AG08396 (cell line): ENCODE measurements around the gene RHBDL1.
"Not testable (repeated sequence)": the region's sequence is repeated elsewhere in the genome, so short reads cannot be mapped to it uniquely, and the experiment has no call there.

Source experiments
- DNase-seq: peaks from one replicate; pipeline ENCODE4 v3.0.0; 2012; ENCODE audit warnings: low spot score, mixed read lengths

Gene RHBDL1

DNA sequence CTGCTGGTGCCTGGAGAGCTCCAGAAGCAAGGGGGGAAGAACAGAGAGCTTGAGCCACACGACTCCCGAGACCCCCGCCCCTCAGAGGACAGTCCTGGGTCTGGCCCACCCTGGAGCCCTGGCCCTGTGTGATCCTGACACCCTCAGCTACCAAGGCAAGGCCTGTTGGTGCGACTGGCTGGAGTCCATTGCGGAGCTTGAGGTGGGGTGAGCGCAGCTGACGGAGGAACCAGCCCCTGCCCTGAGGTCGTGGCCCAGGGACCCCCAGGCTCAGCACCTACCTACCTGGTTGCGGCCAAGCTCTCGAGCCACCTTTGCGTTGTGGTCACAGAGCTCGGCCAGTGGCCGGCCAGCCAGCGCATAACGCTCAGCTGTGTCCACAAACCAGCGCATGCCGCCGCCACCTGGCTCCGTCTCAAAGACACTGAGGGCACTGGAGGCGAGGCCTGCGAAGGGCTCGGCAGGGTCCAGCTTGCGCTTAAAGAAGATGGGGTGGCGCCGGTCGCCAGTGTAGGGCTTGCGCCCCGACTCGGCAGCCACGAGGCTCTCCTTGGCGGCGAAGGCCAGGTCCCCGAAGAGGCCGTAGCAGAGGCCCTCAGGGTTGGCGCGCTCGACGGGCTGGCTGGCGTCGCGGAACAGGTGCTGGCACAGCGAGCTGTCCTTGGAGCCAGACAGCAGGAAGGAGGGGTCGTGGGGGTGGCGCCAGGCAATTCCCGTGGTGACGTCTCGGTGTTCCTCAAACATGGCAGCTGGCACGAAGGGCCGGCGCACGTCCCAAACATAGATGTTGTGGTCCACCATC is 11.2 kb downstream of the RHBDL1 start:
- DNase-seq = no peak

GRCh38 chr16:687499-687898 is 12.0 kb downstream of the RHBDL1 start:
- DNase-seq = no peak

GRCh38 chr16:689175-689897 is 13.9 kb downstream of the RHBDL1 start:
- DNase-seq = no peak

DNA sequence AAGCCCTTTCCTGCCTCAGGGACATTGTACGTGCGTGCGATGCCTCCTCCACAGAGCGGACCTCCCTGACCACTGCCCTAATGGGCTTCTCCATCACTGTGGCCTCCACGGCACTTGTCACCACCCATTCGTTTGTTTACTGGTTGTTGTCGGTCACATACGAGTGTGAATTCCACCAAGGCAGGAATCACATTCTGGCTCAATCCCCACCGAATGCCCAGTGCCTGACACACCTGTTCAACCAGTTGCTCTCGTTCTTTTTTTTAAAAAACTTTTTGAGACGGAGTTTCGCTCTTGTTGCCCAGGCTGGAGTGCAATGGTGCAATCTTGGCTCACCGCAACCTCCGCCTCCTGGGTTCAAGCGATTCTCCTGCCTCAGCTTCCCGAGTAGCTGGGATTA is 15.8 kb downstream of the RHBDL1 start:
- DNase-seq = not testable (repeated sequence)

- no peak for DNase-seq
These were observed 17.1 kb downstream of the RHBDL1 start for GRCh38 chr16:692356-693108.

- DNase-seq = no peak
These were observed 17.9 kb downstream of the RHBDL1 start for GRCh38 chr16:693364-693763.

DNA sequence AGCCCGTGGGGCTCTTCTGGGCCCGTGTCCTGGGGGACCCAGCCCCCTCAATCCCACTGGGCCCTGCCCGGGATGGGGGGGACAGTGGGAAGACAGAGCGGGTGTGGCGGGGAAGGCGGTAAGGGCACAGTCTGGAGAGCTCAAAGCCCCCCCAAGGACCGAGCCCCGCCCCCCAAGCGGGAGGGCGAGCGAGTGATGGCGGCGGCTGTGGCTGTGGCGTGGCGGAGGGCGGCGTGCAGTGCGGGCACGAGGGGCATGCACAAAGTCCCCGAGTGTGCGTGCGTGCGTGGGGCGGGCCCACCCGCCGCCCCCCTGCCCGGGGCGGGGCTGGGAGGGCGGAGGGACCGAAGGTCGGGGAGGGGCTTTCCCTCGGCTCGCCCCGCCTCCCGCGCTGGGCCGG is 18.3 kb downstream of the RHBDL1 start:
- DNase-seq = no peak

DNA sequence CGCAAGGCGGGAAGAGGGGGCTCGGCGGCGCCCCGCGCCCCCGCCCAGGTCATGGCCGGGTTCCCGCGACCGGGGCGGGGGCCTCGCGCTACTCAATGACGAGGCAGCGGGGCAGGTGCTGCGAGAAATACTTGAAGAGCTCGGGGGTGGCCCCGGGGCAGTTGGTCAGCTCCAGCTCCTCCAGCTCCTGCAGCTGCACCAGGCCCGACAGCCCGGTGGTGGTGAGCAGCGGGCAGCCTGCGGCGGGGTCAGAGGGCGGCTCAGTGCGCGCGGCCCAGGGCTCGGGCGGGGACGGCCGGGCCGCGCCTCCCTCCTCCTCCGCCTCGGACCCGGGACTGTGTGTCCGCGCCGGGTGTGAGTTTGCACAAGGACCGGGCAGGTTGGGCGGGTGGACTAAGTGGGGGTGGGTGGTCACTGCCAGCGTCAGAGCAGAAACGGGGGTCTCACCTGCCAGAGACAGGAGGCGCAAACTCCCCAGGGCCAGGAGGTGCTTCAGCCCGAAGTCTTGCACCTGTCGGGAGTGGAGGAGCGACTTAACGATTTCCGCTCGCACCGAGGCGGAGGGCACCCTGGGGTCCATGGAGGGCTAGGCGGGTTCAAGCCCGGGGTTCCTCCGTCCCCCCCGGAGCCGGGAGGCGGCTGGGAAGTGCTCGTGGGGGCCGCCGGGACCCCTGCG is 18.9 kb downstream of the RHBDL1 start:
- no peak for DNase-seq

GRCh38 chr16:694863-695354 is 19.4 kb downstream of the RHBDL1 start:
- DNase-seq = no peak

DNA sequence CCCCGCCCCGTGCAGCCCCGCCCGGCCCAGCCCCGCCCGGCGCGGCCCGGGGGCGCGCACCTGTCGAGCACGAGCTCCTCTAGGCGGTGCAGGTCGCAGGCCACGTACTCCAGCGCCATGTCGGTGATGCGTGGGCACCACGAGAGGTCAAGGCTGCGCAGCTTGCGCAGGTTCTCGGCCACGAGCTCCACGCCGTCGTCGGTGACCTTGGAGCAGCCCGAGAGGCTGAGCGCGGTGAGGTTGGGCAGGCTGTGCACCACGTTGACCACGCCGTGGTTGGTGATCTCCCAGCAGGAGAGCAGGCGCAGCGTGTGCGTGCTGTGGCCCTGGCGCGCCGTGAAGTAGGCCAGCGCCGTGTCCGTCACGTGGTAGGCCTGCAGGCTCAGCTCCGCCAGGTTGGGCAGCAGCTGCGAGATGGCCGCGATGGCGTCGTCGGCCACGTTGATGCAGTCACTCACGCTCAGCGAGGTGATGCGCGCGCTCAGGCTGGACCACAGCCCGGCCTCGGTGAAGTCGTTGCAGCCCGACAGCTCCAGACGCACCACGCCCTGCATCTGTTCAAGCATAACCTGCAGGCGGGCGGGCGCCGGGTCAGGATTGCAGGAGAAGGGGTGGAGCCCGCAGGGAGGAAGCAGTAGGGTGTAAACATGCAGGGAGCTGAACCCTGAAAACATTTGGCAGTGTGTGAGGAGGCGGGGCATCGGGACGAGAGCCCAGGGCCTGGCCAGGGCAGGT is 20.1 kb downstream of the RHBDL1 start:
- DNase-seq = no peak

DNA sequence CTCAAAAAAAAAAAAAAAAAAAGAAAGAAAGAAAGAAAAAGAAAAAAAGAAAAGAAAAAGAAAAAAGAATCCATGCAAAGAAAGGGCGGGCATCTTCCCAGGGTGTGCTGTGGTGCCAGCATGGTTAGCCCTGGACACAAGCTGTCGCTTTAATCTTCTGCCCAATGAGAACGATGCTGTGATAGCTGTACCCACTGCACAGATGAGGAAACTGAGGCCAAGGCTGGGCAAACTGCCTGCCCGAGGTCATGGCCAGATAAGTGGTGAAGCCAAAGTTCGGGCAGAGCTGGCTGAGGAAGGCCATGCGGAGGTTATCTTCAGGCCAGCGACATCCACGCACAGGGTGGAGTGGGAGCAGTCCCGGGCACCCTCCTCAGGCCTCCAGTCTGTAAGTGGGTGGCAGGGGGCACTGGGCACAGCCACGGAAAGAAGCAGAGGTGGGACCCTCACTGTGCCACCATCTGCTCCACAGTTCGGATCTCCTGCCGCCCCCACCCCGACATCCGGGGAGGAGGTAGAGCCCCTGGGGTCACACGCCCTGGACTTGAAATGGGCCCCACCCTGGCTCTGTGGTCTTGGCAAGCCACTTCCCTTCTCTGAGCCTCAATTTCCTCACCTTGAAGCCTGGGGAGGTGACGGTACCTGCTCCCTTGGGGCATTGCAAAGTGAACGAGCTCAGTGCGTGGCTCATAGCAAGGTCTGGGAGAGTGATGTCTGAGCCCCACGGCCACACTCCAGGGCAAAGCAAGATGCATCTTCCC is 23.6 kb downstream of the RHBDL1 start:
- no peak for DNase-seq

DNA sequence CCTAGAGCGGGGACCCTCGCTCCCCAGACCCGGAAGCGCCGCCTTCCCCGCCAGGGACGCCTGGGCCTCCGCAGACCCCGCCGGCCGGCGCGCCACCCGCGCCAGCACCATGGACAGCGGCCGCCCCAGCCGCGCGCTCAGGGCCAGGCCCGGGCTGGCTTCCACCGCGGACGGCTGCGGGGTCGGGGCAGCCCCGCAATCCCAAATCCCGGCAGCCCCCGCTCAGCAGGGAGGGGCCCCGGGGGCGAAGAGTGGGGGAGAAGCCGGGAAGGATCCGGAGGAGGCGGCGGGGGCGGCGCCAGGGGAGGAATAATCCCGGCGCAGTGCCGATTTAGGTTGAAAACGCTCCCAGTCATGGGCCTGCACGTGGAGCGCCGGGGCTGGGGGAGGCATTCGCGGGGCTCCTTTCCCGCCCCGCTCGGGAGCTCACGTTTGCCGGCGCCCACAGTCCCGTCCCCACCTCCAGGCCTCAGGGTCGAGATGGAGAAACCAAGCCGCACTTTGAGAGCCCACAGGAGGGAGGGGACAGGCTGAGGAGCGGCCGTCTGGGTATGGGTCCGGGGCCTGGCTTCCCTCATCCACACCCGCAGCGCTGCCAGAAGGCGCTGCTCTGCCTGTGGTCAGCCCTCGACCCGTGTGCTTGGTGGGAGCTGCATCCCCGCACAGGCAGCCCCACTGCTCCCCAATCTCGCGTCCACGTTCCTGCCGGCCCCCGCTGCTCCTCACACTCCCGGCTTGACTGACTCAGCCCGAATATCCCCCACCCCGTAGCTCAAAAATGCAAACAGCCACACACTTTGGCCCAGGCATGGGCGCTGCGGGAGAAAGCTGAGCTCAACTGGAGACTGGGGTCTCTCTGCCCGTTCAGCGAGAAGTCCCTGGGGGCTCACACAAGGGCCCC is 25.5 kb downstream of the RHBDL1 start:
- DNase-seq = peak; percentile 71

- DNase-seq = no peak
These were observed 26.9 kb downstream of the RHBDL1 start for GRCh38 chr16:702341-702740.

GRCh38 chr16:703406-703805 is 27.9 kb downstream of the RHBDL1 start:
- DNase-seq = no peak

DNA sequence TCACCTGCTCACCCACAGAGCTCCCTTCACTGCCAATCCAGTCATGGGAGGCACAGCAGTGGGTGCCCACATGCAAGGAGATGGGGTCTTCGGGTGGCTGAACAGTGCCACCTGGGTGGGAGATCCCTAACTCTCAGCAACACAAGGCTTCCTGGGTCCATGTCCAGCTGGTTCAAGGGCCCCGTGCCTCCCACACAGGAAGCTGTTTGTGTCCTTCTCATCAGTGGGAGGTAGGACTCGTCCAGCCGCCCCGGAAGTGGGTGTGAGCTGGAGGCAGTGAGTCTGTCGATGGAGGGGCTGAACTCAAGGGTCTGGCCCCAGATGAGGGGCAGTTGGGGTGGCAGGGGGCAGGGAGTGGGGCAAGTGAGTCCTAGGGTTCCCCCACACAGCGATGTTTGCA is 28.6 kb downstream of the RHBDL1 start:
- DNase-seq = no peak

GRCh38 chr16:704552-705380 is 29.3 kb downstream of the RHBDL1 start:
- DNase-seq = no peak

DNA sequence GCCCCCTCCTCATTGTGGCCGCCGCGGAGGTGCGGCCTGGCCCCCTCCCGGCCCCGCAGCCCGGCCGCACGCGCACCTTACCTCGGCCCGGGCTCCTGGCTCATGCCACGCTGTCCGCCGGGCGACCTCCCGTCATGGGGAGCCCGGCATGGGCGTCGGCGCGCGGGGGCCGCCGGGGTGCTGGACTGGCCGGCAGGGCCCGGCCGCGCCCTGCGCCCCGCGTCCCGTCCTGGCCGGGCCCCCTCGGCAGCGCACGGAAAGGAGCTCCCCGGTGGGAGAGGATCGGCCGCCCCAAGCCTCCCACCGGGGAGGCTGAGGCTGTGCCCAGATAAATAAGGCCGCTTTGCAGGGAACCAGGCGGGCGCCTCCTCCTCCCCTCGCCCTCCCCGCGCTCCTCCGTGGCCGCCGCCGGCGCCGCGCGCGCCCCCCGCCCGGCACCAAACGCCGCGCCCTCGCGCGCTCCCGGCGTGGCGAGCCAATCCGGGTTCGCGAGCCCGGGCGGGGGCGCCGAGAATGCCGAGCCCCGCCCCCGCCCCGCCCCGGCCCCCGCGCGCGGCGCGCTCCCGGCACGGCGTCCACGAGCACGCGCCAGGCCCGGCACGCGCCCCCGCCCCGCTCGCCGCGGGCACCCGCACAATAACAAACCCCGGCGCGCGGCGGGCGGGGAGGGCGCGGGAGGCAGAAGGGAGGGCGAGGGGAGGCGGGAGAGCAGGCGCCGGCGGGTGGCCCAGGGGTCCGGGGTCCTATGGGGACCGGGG is 30.1 kb downstream of the RHBDL1 start, which contains the start of gene FBXL16:
Gene FBXL16 (minus strand): TSS at position 371 of the 758 bp plus-strand sequence. CDS start 8,396 bp downstream, outside the sequence.
- no peak for DNase-seq
